Prostate gland (tissue), 2 donors: ENCODE results near the gene HTR3D. TPM values are rescaled to one million over a fixed set of nuclear protein-coding genes. Genes with fewer than 3 reads are reported as not detected.

ENCODE experiments used
- DNase-seq: peaks from one replicate; pipeline ENCODE4 v3.0.0-alpha.2; 2019; ENCODE audit warnings: low spot score
- H3K27ac ChIP-seq, 2 donors: fragments of 200-600 bp; sonication (generic); 2 replicates each; pipeline ENCODE4 v1.5.1; 2017 to 2019
- H3K27me3 ChIP-seq: fragments of 200-600 bp; sonication (generic); replicated peaks from 2 replicates; pipeline ENCODE4 v1.5.1; 2019; ENCODE audit not compliant: insufficient read depth
- H3K36me3 ChIP-seq, 2 donors: fragments of 200-600 bp; sonication (generic); 1 replicate in 1 of 2; 2 replicates in 1 of 2; pipeline versions ENCODE4 v1.5.1 to v1.8.1; 2017 to 2019
- H3K4me1 ChIP-seq: fragments of 200-600 bp; sonication (generic); replicated peaks from 2 replicates; pipeline ENCODE4 v1.5.1; 2019
- H3K4me3 ChIP-seq, 2 donors: fragments of 200-600 bp; sonication (generic); 2 replicates each; pipeline ENCODE4 v1.5.1; 2017 to 2019
- H3K9me3 ChIP-seq: fragments of 200-600 bp; sonication (generic); 2 replicates; pipeline ENCODE4 v1.5.1; 2017
- POLR2A ChIP-seq: fragments of 450-650 bp; IDR thresholded peaks from one replicate; pipeline ENCODE4 v1.6.1; 2016; ENCODE audit warnings: antibody characterized with exemption, mild to moderate bottlenecking
- POLR2AphosphoS5 ChIP-seq: sonication (generic); formaldehyde crosslinking; IDR thresholded peaks from one replicate; pipeline ENCODE4 v1.6.1; 2017; ENCODE audit warnings: antibody characterized with exemption
- WGBS: methylation state at CpG from one replicate; pipeline ENCODE4 v1.1.5; 2018; 5-methylcytosine and 5-hydroxymethylcytosine counted together
- intact Hi-C: fragments of 100-400 bp; cut with DNase I; formaldehyde crosslinking; loops from one replicate; pipeline ENCODE4 v1.14.2; 2022
- total RNA-seq, 2 donors: library from RNA; depleted of rRNA; stranded (reverse); fragments of >200 nt; gene quantifications; one replicate each; pipeline ENCODE4 v1.1.0, GENCODE V29; 2016
- TF ChIP-seq, protein P1 (sequence below), 4 experiments: fragments of 200-600 bp in 2 of 4; fragments of 450-650 bp in 2 of 4; sonication (generic) in 2 of 4; IDR thresholded peaks; 1 replicate in 3 of 4; 2 replicates in 1 of 4; pipeline ENCODE4 v1.5.1; 2016 to 2019; ENCODE audit warnings: antibody characterized with exemption in 4 of 4, mild to moderate bottlenecking in 2 of 4, moderate library complexity in 2 of 4

Gene HTR3D, protein sequence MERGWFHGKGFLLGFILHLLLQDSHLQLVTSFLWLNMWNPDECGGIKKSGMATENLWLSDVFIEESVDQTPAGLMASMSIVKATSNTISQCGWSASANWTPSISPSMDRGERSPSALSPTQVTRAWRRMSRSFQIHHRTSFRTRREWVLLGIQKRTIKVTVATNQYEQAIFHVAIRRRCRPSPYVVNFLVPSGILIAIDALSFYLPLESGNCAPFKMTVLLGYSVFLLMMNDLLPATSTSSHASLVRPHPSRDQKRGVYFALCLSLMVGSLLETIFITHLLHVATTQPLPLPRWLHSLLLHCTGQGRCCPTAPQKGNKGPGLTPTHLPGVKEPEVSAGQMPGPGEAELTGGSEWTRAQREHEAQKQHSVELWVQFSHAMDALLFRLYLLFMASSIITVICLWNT
- not detected for total RNA-seq

DNA sequence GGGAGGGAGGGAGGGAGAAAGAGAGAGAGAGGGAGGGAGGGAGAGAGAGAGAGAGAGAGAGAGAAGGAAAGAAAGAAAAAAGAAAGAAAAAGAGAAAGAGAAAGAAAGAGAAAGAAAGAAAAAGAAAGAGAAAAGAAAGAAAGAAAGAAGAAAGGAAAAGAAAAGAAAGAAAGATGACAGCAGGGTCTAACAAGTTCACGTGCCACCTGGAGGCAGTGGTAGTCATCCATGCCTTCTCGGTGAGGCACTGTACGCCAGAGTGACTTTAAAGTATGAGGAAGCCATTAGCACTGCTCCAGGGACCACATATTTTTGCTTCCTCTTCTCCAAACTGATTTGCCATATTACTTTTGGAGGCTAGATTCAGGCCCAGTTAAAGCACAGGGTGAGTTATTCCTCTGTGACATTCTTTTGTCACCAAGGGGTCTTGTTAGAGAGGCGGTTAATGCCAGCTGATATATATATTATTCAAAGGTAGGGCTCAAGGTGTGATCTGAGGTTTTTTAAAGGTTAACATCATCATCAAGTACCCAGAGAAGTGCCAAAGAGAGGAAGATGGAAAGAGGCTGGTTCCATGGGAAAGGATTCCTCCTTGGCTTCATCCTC, at the start of gene HTR3D:
TSS of gene HTR3D (plus strand) at position 556 of the 606 bp plus-strand sequence. CDS start at position 556, 0 bp downstream.
- H3K27ac ChIP-seq = no peak within 1 kb of the TSS
- H3K4me3 ChIP-seq = no peak within 1 kb of the TSS
- 58% methylated on average over 4 of the region's 4 CpGs for WGBS
- no peak for DNase-seq
- intact Hi-C loops = no loop called here
- H3K9me3 ChIP-seq = no peaks in the 10 kb centered on the region
- no peaks in the 10 kb centered on the region for H3K27me3 ChIP-seq
- no peaks in the 10 kb centered on the region for H3K36me3 ChIP-seq
- H3K4me1 ChIP-seq = no peaks in the 10 kb centered on the region
- TF ChIP-seq, protein P1, sequence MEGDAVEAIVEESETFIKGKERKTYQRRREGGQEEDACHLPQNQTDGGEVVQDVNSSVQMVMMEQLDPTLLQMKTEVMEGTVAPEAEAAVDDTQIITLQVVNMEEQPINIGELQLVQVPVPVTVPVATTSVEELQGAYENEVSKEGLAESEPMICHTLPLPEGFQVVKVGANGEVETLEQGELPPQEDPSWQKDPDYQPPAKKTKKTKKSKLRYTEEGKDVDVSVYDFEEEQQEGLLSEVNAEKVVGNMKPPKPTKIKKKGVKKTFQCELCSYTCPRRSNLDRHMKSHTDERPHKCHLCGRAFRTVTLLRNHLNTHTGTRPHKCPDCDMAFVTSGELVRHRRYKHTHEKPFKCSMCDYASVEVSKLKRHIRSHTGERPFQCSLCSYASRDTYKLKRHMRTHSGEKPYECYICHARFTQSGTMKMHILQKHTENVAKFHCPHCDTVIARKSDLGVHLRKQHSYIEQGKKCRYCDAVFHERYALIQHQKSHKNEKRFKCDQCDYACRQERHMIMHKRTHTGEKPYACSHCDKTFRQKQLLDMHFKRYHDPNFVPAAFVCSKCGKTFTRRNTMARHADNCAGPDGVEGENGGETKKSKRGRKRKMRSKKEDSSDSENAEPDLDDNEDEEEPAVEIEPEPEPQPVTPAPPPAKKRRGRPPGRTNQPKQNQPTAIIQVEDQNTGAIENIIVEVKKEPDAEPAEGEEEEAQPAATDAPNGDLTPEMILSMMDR (IDR thresholded peaks at IDR 0.05) = no peak
- TF ChIP-seq POLR2A = no peak
- TF ChIP-seq POLR2AphosphoS5 = no peak

DNA sequence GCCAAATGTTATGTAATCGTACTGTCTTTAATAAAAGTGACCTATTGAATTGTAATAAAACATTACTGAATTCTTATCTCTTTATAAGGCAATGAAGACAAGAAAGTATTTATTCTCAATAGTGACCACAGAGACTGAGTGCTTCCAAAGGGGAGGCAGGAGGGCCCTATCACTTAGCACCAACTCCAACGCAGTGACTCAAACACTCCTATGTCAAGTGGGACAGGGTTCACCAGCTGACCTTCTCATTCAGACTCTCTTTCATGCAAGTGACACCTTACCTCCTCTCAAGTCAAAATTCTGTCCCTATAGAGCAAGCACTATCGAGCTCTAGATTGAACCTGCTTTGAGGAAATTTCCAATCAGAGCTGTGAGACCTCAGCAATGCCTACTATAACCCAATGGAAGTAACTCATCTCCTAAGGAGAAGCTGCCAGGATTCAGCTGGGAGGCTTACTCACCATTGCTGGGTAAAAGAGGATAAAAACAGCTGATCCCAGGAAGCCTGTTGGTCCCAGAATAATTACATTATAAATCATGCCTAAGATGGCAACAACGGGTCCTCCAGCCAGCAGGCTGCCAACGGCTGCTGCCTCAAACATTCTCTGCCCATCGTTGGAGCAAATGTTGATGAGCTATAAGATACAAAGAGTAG, 49.4 kb upstream of the HTR3D start:
- no peaks in the 10 kb centered on the region for H3K36me3 ChIP-seq
- WGBS = 63% methylated on average over 6 of the region's 6 CpGs

DNA sequence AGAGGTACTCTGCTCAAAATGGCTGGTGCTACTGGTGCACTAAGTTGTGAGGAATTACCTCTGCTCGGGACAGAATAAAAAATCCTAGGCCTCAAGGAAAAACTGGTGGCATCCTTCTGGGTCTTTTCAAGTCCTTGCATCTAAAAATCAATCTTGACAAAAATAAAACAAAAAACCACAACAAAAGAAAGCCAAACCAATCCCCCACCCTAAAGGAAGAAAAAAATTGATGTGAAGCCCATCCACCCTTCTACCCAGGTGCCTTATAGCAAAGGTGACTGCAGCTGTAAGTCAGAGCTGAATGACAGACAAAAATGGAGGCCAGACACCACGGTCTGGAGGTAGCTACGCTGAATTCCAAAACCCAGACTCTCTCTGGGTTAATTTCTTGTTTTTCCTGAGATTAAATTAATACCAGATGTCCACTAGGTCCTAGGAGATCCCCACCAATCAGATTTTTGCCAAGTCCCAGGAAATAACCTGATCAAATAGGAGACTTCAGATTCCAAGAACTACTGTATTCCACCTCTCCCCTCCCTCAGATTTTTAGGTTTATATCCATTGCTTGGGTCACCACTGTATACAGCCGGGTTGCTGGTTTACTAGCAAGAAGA, 47.3 kb upstream of the HTR3D start:
- peak overlapping the region; percentile 59 to 71 for H3K27ac ChIP-seq
- no peaks in the 10 kb centered on the region for H3K36me3 ChIP-seq
- intact Hi-C loops = no loop called here
- H3K4me3 ChIP-seq = no peak overlapping the region
- 86% methylated on average over 4 of the region's 4 CpGs for WGBS
- TF ChIP-seq POLR2A (no peak), POLR2AphosphoS5 (no peak)
- TF ChIP-seq, protein P1 (IDR thresholded peaks at IDR 0.05) = no peak
- no peaks in the 10 kb centered on the region for H3K27me3 ChIP-seq
- DNase-seq = no peak
- H3K4me1 ChIP-seq = peaks cover 25% of the 10 kb centered on the region
- H3K9me3 ChIP-seq = no peaks in the 10 kb centered on the region

More for the DNA sequence above, 49.4 kb upstream of the HTR3D start:
- Histone ChIP-seq H3K27ac (no peak overlapping the region), H3K9me3 (no peaks in the 10 kb centered on the region), H3K4me1 (peaks cover 25% of the 10 kb centered on the region), H3K27me3 (no peaks in the 10 kb centered on the region), H3K4me3 (no peak overlapping the region)
- no peak for TF ChIP-seq POLR2AphosphoS5
- TF ChIP-seq, protein P1 (IDR thresholded peaks at IDR 0.05) = no peak
- TF ChIP-seq POLR2A = no peak
- DNase-seq = no peak
- intact Hi-C loops = no loop called here

DNA sequence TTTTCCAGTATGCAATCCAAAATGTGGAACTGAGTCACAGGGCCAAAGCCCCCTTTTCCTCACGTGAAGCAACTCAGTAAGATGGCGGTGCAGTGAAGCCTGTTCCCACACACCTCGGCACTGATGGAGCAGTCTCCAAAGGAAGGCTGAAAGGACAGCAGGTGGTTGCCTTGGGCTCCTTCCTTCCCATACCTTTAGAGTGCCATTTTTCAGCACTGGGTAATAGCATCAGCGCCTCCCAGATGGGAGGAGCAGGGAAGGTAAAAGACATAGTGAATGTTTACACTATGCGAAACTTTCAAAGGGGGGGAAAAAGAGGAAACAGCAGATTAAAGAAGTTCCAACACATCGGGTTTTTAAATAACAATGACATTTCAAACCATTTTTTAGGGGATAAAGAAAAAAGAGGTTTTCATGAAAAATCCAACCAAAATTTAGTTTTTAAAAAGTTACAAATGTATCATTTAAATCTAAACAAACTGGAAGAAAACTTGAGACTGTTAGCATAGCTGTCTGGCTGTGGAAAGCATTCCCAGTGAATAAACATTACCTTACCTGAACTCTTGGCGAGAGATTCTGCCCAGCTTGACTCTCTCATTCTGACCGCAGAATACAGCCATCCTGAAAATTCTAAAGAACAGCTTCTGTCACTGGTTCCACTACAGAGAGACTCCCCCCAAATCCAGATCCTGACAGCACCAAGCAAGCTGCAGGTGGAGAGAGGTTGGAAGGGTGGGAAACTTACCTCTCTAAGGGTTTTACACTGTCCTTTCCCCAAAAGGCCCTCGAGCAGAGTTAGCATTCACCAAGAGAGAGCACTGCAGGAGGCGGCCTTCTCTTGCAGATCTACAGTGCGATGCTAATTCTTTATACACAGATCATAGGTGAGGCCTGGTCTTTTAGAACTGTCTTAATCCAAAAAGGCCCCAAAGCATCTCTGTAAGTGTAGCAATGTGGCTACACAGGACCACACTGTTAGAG, 46.5 kb upstream of the HTR3D start:
- WGBS = 52% methylated on average over 11 of the region's 11 CpGs

More for the DNA sequence above, 46.5 kb upstream of the HTR3D start:
- H3K4me1 ChIP-seq = peaks cover 25% of the 10 kb centered on the region
- H3K27ac ChIP-seq = peak overlapping the region; percentile 59 to 71
- H3K9me3 ChIP-seq = no peaks in the 10 kb centered on the region
- no peaks in the 10 kb centered on the region for H3K27me3 ChIP-seq
- peak; percentile 55 for DNase-seq
- no peak overlapping the region for H3K4me3 ChIP-seq
- intact Hi-C loops = no loop called here
- H3K36me3 ChIP-seq = no peaks in the 10 kb centered on the region
- TF ChIP-seq, protein P1 (IDR thresholded peaks at IDR 0.05) = no peak
- no peak for TF ChIP-seq POLR2A
- TF ChIP-seq POLR2AphosphoS5 = peak; percentile 30
